Loucy (cell line): ENCODE data around the gene NCOR2.

Experiments
- EZH2phosphoT487 ChIP-seq: fragments of 200-600 bp; IDR thresholded peaks from 2 replicates; pipeline ENCODE4 v1.6.1; 2018; ENCODE audit warnings: antibody characterized with exemption, mild to moderate bottlenecking, moderate library complexity, borderline replicate concordance
- TF ChIP-seq, protein P1 (sequence below): fragments of 200-600 bp; sonication (generic); conservative IDR thresholded peaks from 2 replicates; pipeline ENCODE4 v1.5.1; 2014; ENCODE audit warnings: mild to moderate bottlenecking, antibody characterized with exemption, low read length

GRCh38 chr12:124607681-124608425 lies 40.4 kb upstream of the NCOR2 start:
- TF ChIP-seq, protein P1, sequence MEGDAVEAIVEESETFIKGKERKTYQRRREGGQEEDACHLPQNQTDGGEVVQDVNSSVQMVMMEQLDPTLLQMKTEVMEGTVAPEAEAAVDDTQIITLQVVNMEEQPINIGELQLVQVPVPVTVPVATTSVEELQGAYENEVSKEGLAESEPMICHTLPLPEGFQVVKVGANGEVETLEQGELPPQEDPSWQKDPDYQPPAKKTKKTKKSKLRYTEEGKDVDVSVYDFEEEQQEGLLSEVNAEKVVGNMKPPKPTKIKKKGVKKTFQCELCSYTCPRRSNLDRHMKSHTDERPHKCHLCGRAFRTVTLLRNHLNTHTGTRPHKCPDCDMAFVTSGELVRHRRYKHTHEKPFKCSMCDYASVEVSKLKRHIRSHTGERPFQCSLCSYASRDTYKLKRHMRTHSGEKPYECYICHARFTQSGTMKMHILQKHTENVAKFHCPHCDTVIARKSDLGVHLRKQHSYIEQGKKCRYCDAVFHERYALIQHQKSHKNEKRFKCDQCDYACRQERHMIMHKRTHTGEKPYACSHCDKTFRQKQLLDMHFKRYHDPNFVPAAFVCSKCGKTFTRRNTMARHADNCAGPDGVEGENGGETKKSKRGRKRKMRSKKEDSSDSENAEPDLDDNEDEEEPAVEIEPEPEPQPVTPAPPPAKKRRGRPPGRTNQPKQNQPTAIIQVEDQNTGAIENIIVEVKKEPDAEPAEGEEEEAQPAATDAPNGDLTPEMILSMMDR: no peak
- no peak for TF ChIP-seq EZH2phosphoT487
